AG09309 (cell line): ENCODE measurements around the gene MPRIP.

Experiments
- DNase-seq: peaks from one replicate; pipeline ENCODE4 v3.0.0-alpha.2; 2010; ENCODE audit warnings: low read depth
- H3K4me3 ChIP-seq: 2 replicates; pipeline ENCODE4 v1.5.1; 2011; ENCODE audit warnings: mild to moderate bottlenecking, low read depth, low read length, moderate library complexity; ENCODE audit not compliant: control insufficient read depth
- CTCF ChIP-seq: IDR thresholded peaks from 2 replicates; pipeline ENCODE4 v1.5.1; 2011; ENCODE audit warnings: mild to moderate bottlenecking, low read depth, low read length, inconsistent platforms; ENCODE audit not compliant: insufficient read depth, control insufficient read depth; ENCODE audit errors: missing control alignments

MPRIP gene

DNA sequence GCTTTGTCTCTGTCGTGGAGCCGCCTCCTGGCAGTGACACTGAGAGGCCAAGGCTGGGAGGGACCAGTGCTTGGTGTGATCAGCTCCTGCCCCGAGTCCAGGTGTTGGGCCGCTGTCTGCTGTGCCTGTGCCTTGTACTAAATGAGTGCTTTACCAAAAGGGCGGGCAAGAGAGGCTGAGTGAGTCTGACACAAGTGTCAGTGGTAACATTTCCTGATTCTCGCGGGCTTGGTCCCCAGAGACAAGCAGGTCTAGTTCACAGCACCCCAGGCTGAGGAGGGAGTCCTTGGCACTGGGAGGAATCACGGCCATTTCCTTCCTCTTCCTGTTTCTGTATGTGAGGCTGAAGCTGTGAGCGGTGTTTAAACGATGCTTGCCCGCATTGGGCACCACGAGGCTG is 133.7 kb downstream of the MPRIP start:
- no peak overlapping the region for H3K4me3 ChIP-seq
- DNase-seq, result no peak
- no peak for TF ChIP-seq CTCF

DNA sequence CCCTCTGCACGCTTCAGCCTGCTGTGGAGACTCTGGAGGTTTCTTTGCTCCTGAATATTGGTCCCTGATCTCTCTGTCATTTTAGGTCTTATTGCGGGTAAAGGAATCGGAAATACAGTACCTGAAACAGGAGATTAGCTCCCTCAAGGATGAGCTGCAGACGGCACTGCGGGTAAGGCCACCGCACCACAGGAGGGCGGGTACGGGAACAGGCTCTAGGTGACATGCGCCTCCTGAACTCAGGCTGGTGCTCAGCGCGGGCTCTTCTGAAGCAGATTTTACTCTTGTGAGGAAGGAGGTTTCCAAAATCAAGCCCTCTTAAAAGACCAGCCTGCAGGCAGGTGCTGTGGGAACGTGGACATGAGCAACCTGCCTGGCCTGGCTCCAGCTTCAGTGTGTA is 134.1 kb downstream of the MPRIP start:
- no peak for DNase-seq
- no peak for TF ChIP-seq CTCF
- no peak overlapping the region for H3K4me3 ChIP-seq

DNA sequence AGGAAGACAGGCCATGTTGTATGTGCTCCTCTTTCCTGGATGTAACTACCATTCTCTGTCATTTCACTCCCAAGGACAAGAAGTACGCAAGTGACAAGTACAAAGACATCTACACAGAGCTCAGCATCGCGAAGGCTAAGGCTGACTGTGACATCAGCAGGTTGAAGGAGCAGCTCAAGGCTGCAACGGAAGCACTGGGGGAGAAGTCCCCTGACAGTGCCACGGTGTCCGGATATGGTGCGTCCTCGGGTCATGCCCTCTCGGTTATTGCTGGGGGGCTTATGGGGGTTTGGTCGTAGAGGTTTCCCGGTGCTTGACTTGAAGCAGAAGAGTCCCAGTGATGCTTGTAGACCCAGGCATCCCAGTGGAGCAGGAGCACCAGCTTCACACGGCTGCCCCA is 134.9 kb downstream of the MPRIP start:
- DNase-seq, result no peak
- no peak for TF ChIP-seq CTCF
- no peak overlapping the region for H3K4me3 ChIP-seq

GRCh38 chr17:17179371-17179827 is 137.1 kb downstream of the MPRIP start:
- no peak for TF ChIP-seq CTCF
- DNase-seq, result no peak
- H3K4me3 ChIP-seq, result no peak overlapping the region

GRCh38 chr17:17180141-17180603 is 137.9 kb downstream of the MPRIP start:
- no peak for TF ChIP-seq CTCF
- H3K4me3 ChIP-seq, result no peak overlapping the region
- no peak for DNase-seq

DNA sequence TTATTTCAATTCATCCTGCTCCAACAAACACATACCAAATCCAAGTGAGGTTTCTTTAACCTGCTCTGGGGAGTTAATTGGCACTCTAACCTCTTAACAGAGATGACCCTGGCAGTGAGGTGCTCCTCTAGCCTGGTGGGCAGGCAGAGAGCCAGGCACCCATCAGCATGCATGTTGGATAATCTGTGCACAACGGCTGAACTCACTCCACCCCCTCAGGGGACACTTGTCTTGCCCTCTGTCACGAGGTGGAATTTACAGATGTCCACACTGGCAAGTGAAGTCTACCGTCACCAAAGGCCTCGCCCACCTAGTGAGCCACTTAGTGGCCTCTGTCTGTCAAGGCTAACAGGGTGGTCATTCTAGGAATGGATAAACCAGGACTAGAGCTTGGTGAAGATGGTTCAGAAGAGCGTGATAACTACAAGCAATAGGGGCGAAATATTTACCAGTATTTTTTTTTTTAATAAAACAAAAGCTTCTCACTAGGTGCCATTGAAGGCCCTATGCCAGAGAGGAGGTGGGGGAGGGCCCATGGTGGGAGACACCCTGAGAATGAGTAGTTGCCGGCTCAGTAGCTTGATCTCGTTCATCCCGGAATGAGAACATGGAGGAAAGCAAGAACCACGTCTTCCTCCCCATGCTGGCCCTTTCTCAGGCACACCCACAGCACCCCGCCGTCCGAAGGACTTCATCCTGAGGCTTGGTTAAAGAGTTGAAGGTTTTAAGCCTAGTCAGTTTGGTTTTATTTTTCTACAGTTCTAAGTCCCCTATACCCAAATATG is 138.7 kb downstream of the MPRIP start:
- H3K4me3 ChIP-seq, result no peak overlapping the region
- no peak for DNase-seq
- TF ChIP-seq CTCF, result no peak
